ENCODE results near the gene CCDC144A. TPM values are rescaled to one million over a fixed set of nuclear protein-coding genes. Genes with fewer than 3 reads are reported as not detected.
A peak's percentile ranks its signal among the peaks of the same experiment; 100 is the strongest.
"Not testable (repeated sequence)": the region's sequence is repeated elsewhere in the genome, so short reads cannot be mapped to it uniquely, and the experiment has no call there.

CCDC144A gene
- total RNA-seq: 48.5 TPM

GRCh38 chr17:16689731-16690281 lies at the start of gene CCDC144A:
Gene CCDC144A, plus strand, starts transcription at chr17:16690241. Its CDS starts 160 bp downstream, at chr17:16690401.
- not testable (repeated sequence) for FAIRE-seq; DNase-seq (ENCODE audit: low spot score in 2 of 2)

- FAIRE-seq (no peak), DNase-seq (ENCODE audit: low spot score in 2 of 2) (no peak)
These were observed 40.5 kb upstream of the CCDC144A start for GRCh38 chr17:16649585-16649984.

GRCh38 chr17:16652252-16652651 lies 37.8 kb upstream of the CCDC144A start:
- FAIRE-seq (peak; percentile 3), DNase-seq (ENCODE audit: low spot score in 2 of 2) (no peak)

- no peak for DNase-seq (ENCODE audit: low spot score in 2 of 2)
- no peak for FAIRE-seq
These were observed 37.1 kb upstream of the CCDC144A start for GRCh38 chr17:16652847-16653366.

- no peak for FAIRE-seq
- DNase-seq (ENCODE audit: low spot score in 2 of 2): peak; percentile 85 to 87
These were observed 36.5 kb upstream of the CCDC144A start, which contains the start of gene ZNF624 for GRCh38 chr17:16653367-16654041. Gene ZNF624, minus strand, starts transcription at chr17:16653850.

GRCh38 chr17:16661217-16661616 lies 28.8 kb upstream of the CCDC144A start:
- peak; percentile 93 for FAIRE-seq
- DNase-seq (ENCODE audit: low spot score in 2 of 2): no peak

- no peak for FAIRE-seq
- no peak for DNase-seq (ENCODE audit: low spot score in 2 of 2)
These were observed 27.1 kb upstream of the CCDC144A start for GRCh38 chr17:16662936-16663335.

GRCh38 chr17:16666553-16666906 lies 23.5 kb upstream of the CCDC144A start:
- not testable (repeated sequence) for FAIRE-seq; DNase-seq (ENCODE audit: low spot score in 2 of 2)

GRCh38 chr17:16666907-16667636 lies 23.0 kb upstream of the CCDC144A start:
- FAIRE-seq: not testable (repeated sequence)
- peak; percentile 45 for DNase-seq (ENCODE audit: low spot score in 2 of 2)

- FAIRE-seq (no peak), DNase-seq (ENCODE audit: low spot score in 2 of 2) (no peak)
These were observed 13.3 kb upstream of the CCDC144A start for GRCh38 chr17:16676676-16677268.

GRCh38 chr17:16683290-16684138 lies 6.5 kb upstream of the CCDC144A start:
- not testable (repeated sequence) for FAIRE-seq

GRCh38 chr17:16686019-16686418 lies 4.0 kb upstream of the CCDC144A start:
- not testable (repeated sequence) for FAIRE-seq; DNase-seq (ENCODE audit: low spot score in 2 of 2)

More at GRCh38 chr17:16683290-16684138, 6.5 kb upstream of the CCDC144A start:
- not testable (repeated sequence) for DNase-seq (ENCODE audit: low spot score in 2 of 2)

- FAIRE-seq; DNase-seq (ENCODE audit: low spot score in 2 of 2): not testable (repeated sequence)
These were observed 2.9 kb upstream of the CCDC144A start for GRCh38 chr17:16687151-16687550.

- not testable (repeated sequence) for FAIRE-seq; DNase-seq (ENCODE audit: low spot score in 2 of 2)
These were observed 406 bp downstream of the CCDC144A start for GRCh38 chr17:16690447-16690846.

- not testable (repeated sequence) for DNase-seq (ENCODE audit: low spot score in 2 of 2); FAIRE-seq
These were observed 7.6 kb downstream of the CCDC144A start for GRCh38 chr17:16697603-16698002.

GRCh38 chr17:16745492-16746203 lies 55.6 kb downstream of the CCDC144A start:
- DNase-seq (ENCODE audit: low spot score in 2 of 2); FAIRE-seq: not testable (repeated sequence)

- DNase-seq (ENCODE audit: low spot score in 2 of 2); FAIRE-seq: not testable (repeated sequence)
These were observed 56.5 kb downstream of the CCDC144A start for GRCh38 chr17:16746571-16746970.

- not testable (repeated sequence) for DNase-seq (ENCODE audit: low spot score in 2 of 2); FAIRE-seq
These were observed 60.5 kb downstream of the CCDC144A start for GRCh38 chr17:16750515-16750914.

Measured in frontal cortex (tissue), 4 donors.